Gastrocnemius medialis (tissue), 4 donors: Measurements from ENCODE around the gene C1QC.

ENCODE experiments used
- POLR2A ChIP-seq, 2 donors: fragments of 450-650 bp; IDR thresholded peaks; one replicate each; pipeline ENCODE4 v1.6.1; 2017; ENCODE audit warnings: antibody characterized with exemption in 2 of 2, mild to moderate bottlenecking in 2 of 2, moderate library complexity in 2 of 2
- TF ChIP-seq, protein P1 (sequence below), 5 experiments: fragments of 450-650 bp in 3 of 5; fragments of 200-600 bp in 2 of 5; sonication (generic) in 2 of 5; IDR thresholded peaks in 4 of 5; conservative IDR thresholded peaks in 1 of 5; 1 replicate in 4 of 5; 2 replicates in 1 of 5; pipeline ENCODE4 v1.5.1; 2016 to 2019; ENCODE audit warnings: antibody characterized with exemption in 5 of 5, mild to moderate bottlenecking in 3 of 5, moderate library complexity in 3 of 5

DNA sequence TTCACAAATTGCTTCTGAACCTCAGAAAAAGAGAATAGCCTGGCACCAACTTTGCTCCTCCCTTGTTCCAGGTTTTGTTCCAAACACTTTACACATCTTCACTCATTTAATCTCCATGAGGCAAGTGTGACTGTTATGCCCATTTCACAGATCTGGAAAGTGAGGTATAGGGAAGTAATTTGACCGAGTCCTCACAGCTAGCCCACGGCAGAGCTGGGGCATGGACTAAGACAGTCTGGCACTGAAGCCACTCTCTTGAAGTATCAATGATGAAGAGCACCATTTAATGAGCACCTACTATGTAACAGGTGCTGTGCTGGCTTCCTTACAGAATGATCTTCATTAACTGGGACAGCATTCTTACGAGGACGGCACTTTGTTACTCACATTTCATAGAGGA, 28.6 kb downstream of the C1QC start:
- no peak for TF ChIP-seq POLR2A (IDR thresholded peaks at IDR 0.05)
- TF ChIP-seq, protein P1, sequence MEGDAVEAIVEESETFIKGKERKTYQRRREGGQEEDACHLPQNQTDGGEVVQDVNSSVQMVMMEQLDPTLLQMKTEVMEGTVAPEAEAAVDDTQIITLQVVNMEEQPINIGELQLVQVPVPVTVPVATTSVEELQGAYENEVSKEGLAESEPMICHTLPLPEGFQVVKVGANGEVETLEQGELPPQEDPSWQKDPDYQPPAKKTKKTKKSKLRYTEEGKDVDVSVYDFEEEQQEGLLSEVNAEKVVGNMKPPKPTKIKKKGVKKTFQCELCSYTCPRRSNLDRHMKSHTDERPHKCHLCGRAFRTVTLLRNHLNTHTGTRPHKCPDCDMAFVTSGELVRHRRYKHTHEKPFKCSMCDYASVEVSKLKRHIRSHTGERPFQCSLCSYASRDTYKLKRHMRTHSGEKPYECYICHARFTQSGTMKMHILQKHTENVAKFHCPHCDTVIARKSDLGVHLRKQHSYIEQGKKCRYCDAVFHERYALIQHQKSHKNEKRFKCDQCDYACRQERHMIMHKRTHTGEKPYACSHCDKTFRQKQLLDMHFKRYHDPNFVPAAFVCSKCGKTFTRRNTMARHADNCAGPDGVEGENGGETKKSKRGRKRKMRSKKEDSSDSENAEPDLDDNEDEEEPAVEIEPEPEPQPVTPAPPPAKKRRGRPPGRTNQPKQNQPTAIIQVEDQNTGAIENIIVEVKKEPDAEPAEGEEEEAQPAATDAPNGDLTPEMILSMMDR (IDR thresholded peaks at IDR 0.05 in 4 of 5, conservative IDR thresholded peaks at IDR 0.05 in 1 of 5), result no peak
